Measurements from ENCODE around the gene SLC6A4. TPM values are rescaled to one million over a fixed set of nuclear protein-coding genes. Genes with fewer than 3 reads are reported as not detected.

The SLC6A4 gene
- total and polyA plus RNA-seq, 10 of the 15 experiments (the other 5 are each of a cell fraction or from before 2014, with no cell fraction given) = 5.3 to 20.6 (median 10.1) TPM

DNA sequence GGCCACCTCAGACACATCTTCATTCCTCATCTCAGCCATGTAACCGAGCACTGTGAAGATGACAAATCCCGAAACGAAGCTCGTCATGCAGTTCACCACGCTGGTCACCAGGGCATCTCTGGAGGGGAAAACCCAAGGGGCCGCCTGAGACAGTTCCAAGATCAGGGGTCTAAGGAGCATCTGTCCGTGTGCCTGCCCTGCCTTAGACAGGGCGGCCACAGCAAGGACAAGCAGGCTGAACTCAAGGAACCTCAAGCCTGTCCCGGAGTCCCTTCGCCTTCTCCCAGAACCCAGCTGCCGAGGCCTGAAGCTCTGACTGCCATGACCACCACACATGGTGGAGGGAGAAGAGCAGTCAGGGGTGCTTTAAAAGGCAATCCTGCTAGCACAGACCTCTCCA, 22.7 kb downstream of the SLC6A4 start (continued):
- TF ChIP-seq CREB1 (IDR thresholded peaks at IDR 0.05; ENCODE audit: low read depth) = peak; percentile 79
- TF ChIP-seq KAT2A (conservative IDR thresholded peaks at IDR 0.05; ENCODE audit: control insufficient read depth, low read depth, low read length) = no peak
- peak; percentile 68; the same call in 1 of the 2 replicates for TF ChIP-seq IRF4 (IDR thresholded peaks at IDR 0.05; ENCODE audit: low read depth, low read length)
- TF ChIP-seq RFX5 (IDR thresholded peaks at IDR 0.05; ENCODE audit: low read depth, low read length) = no peak
- TF ChIP-seq NFIC (IDR thresholded peaks at IDR 0.05; ENCODE audit: low read depth, low read length) = peak; percentile 51; the same call in 1 of the 2 replicates
- no peak for TF ChIP-seq WRNIP1 (IDR thresholded peaks at IDR 0.05; ENCODE audit: borderline replicate concordance, low read depth, low read length)
- TF ChIP-seq JUNB (IDR thresholded peaks at IDR 0.05) = peak; percentile 84
- TF ChIP-seq, protein P1, sequence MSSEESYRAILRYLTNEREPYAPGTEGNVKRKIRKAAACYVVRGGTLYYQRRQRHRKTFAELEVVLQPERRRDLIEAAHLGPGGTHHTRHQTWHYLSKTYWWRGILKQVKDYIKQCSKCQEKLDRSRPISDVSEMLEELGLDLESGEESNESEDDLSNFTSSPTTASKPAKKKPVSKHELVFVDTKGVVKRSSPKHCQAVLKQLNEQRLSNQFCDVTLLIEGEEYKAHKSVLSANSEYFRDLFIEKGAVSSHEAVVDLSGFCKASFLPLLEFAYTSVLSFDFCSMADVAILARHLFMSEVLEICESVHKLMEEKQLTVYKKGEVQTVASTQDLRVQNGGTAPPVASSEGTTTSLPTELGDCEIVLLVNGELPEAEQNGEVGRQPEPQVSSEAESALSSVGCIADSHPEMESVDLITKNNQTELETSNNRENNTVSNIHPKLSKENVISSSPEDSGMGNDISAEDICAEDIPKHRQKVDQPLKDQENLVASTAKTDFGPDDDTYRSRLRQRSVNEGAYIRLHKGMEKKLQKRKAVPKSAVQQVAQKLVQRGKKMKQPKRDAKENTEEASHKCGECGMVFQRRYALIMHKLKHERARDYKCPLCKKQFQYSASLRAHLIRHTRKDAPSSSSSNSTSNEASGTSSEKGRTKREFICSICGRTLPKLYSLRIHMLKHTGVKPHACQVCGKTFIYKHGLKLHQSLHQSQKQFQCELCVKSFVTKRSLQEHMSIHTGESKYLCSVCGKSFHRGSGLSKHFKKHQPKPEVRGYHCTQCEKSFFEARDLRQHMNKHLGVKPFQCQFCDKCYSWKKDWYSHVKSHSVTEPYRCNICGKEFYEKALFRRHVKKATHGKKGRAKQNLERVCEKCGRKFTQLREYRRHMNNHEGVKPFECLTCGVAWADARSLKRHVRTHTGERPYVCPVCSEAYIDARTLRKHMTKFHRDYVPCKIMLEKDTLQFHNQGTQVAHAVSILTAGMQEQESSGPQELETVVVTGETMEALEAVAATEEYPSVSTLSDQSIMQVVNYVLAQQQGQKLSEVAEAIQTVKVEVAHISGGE (CRISPR knock-in tag; IDR thresholded peaks at IDR 0.05) = no peak
- no peak for TF ChIP-seq ZBED1 (IDR thresholded peaks at IDR 0.05; ENCODE audit: borderline replicate concordance)
- TF ChIP-seq CREM (IDR thresholded peaks at IDR 0.05; ENCODE audit: low read depth) = peak; percentile 90
- peak; percentile 81 for TF ChIP-seq MEF2B (IDR thresholded peaks at IDR 0.05; ENCODE audit: partially characterized antibody, poor library complexity, severe bottlenecking)
- TF ChIP-seq CTCF (IDR thresholded peaks at IDR 0.05 in 2 of 3, conservative IDR thresholded peaks at IDR 0.05 in 1 of 3; ENCODE audit: control insufficient read depth in 2 of 3, extremely low read depth in 1 of 3, insufficient read depth in 1 of 3, low read depth in 3 of 3, low read length in 3 of 3) = peak; percentile 0 to 47 (median 34); a peak in 3 of 6 replicates
- TF ChIP-seq POU2F2 (IDR thresholded peaks at IDR 0.05; ENCODE audit: borderline replicate concordance, low read depth, low read length) = 0 out of 3 replicates have a peak, but pooled peaks have one; percentile 23
- TF ChIP-seq MTA2 (IDR thresholded peaks at IDR 0.05; ENCODE audit: low read depth) = no peak
- 0 out of 2 replicates have a peak, but pooled peaks have one; percentile 40 for TF ChIP-seq MEF2A (IDR thresholded peaks at IDR 0.05; ENCODE audit: insufficient read depth, low read depth, low read length)
- no peak for TF ChIP-seq BCLAF1 (IDR thresholded peaks at IDR 0.05)
- TF ChIP-seq CHD1 (IDR thresholded peaks at IDR 0.05; ENCODE audit: low read depth, low read length) = no peak
- TF ChIP-seq HDAC2 (IDR thresholded peaks at IDR 0.05) = no peak
- TF ChIP-seq NFXL1 (IDR thresholded peaks at IDR 0.05; ENCODE audit: borderline replicate concordance) = no peak
- TF ChIP-seq EED (IDR thresholded peaks at IDR 0.05; ENCODE audit: low read depth) = peak; percentile 89
- TF ChIP-seq TBL1XR1 (IDR thresholded peaks at IDR 0.05; ENCODE audit: low read depth, low read length) = 0 out of 2 replicates have a peak, but pooled peaks have one; percentile 30
- no peak for TF ChIP-seq SREBF1 (IDR thresholded peaks at IDR 0.05; ENCODE audit: low read length)
- no peak for TF ChIP-seq ZNF274 (IDR thresholded peaks at IDR 0.05; ENCODE audit: insufficient read depth, insufficient read length)
